Heart right ventricle (tissue), 16 donors: Measurements from ENCODE around the gene C1orf87. TPM values are rescaled to one million over a fixed set of nuclear protein-coding genes. Genes with fewer than 3 reads are reported as not detected.
A peak's percentile ranks its signal among the peaks of the same experiment; 100 is the strongest.

Source experiments
- ATAC-seq, 8 donors: fragments of 200-7000 bp; cut with Tn5 transposase; one replicate each; pipeline ENCODE4 v1.9.1; 2020; ENCODE audit warnings: mild to moderate bottlenecking in 8 of 8, moderate library complexity in 8 of 8, moderate number of reproducible peaks in 1 of 8
- DNase-seq, 2 donors: peaks; one replicate each; pipeline ENCODE4 v3.0.0-alpha.2; 2020
- H3K27ac ChIP-seq, 10 donors: fragments of 200-600 bp; sonication (generic) in 2 of 10; one replicate each; pipeline versions ENCODE4 v1.5.0 to v1.8.0; 2020 to 2022; ENCODE audit warnings: mild to moderate bottlenecking in 3 of 10
- H3K27me3 ChIP-seq, 7 donors: fragments of 200-600 bp; one replicate each; pipeline ENCODE4 v1.8.0; 2021 to 2022; ENCODE audit warnings: mild to moderate bottlenecking in 2 of 7
- H3K36me3 ChIP-seq, 9 donors: fragments of 200-600 bp; sonication (generic) in 1 of 9; one replicate each; pipeline versions ENCODE4 v1.5.0 to v1.8.0; 2020 to 2022; ENCODE audit warnings: mild to moderate bottlenecking in 2 of 9
- H3K4me1 ChIP-seq, 9 donors: fragments of 200-600 bp; sonication (generic) in 1 of 9; one replicate each; pipeline versions ENCODE4 v1.5.0 to v1.8.0; 2020 to 2022; ENCODE audit warnings: mild to moderate bottlenecking in 4 of 9
- H3K4me3 ChIP-seq, 10 donors: fragments of 200-600 bp; sonication (generic) in 2 of 10; one replicate each; pipeline versions ENCODE4 v1.5.0 to v1.8.0; 2020 to 2022; ENCODE audit warnings: mild to moderate bottlenecking in 7 of 10, moderate library complexity in 2 of 10
- H3K9me3 ChIP-seq, 11 donors: fragments of 200-600 bp in 10 of 11; sonication (generic) in 2 of 11; one replicate each; pipeline versions ENCODE4 v1.5.0 to v1.8.0; 2013 to 2022; ENCODE audit warnings: mild to moderate bottlenecking in 2 of 11, control low read depth in 1 of 11, moderate library complexity in 1 of 11
- WGBS, 2 donors: extraction: QIAGEN DNeasy Blood & Tissue Kit; methylation state at CpG; one replicate each; pipeline ENCODE4 v1.1.7; 2013; ENCODE audit warnings: inconsistent platforms in 1 of 2; 5-methylcytosine and 5-hydroxymethylcytosine counted together
- intact Hi-C, 10 donors: fragments of 100-400 bp; cut with DNase I; formaldehyde crosslinking; loops; one replicate each; pipeline versions ENCODE4 v1.11.1 to v1.14.2; 2022
- polyA plus RNA-seq, 2 donors: library from polyadenylated mRNA; stranded (reverse); fragments of 200-250 nt; gene quantifications; one replicate each; pipeline ENCODE4 v1.2.3, GENCODE V29; 2013
- total RNA-seq, 10 donors: library from RNA; stranded (reverse); fragmentation: NEBNext Ultra II Directional in 3 of 10; extraction: Animal tissue kit (Norgen Biotek cat#: 25700) in 3 of 10; gene quantifications; one replicate each; pipeline versions ENCODE4 v1.2.1 to v1.2.4, GENCODE V29; 2021 to 2023
- TF ChIP-seq, protein P1 (sequence below), 9 donors: fragments of 200-600 bp; sonication (generic) in 2 of 9; IDR thresholded peaks; one replicate each; pipeline versions ENCODE4 v1.5.0 to v1.8.0; 2021 to 2022; ENCODE audit warnings: antibody characterized with exemption in 9 of 9, mild to moderate bottlenecking in 5 of 9, moderate library complexity in 1 of 9
- donor health status: Arrhythmogenic right ventricular cardiomyopathy.
- donor health status: ischemic (EF 13 %, LVEDD 7.1; RV severe dilation, severe dysfunction).
- donor health status: healthy with polysubstance abuse.
- donor health status: DM: no; HTN: yes; CAD: no.
- donor health status: DM: no; HTN: no; CAD: no.
- donor health status: ischemic (EF 25% LVEDD 6.9; RV normal size, moderate dysfunction).
- donor health status: ischemic (EF 25% LVEDD 5.7; RV mildly dilated, moderate dysfunction).
- donor health status: healthy.
- donor health status: DM: yes; HTN: yes; CAD: no.
- donor health status: Ischemic cardiomyopathy.
- donor health status: ischemic (EF 35%, LVEDD 5.7; RV mildly dilated, moderate dysfunction).
- donor health status: nonischemic (EF 11% LVEDD 7.7; RV severe dilation, severe dysfunction).
- donor health status: DM: yes; HTN: yes; CAD: no.
- donor health status: PGD.
- donor health status: ischemic (EF 29% LVEDD 5.4; RV normal size, mild dysfunction).
- donor health status: nonischemic (EF 23%, LVEDD 6.1; RV moderate dilation, normal function).

C1orf87 gene
- total and polyA plus RNA-seq, 12 donors = not detected

GRCh38 chr1:60103186-60103585 is 29.6 kb upstream of the C1orf87 start:
- Histone ChIP-seq H3K4me3 (no peak overlapping the region), H3K4me1 (no peaks in the 10 kb centered on the region), H3K27me3 (peaks cover 0 to 8% (median 0%) of the 10 kb centered on the region in 7 donors), H3K9me3 (no peaks in the 10 kb centered on the region), H3K36me3 (no peaks in the 10 kb centered on the region), H3K27ac (no peak overlapping the region)
- DNase-seq (no peak), ATAC-seq (no peak)
- WGBS, 2 donors = 71 to 82% methylated on average over 2 of the region's 2 CpGs
- TF ChIP-seq, protein P1, sequence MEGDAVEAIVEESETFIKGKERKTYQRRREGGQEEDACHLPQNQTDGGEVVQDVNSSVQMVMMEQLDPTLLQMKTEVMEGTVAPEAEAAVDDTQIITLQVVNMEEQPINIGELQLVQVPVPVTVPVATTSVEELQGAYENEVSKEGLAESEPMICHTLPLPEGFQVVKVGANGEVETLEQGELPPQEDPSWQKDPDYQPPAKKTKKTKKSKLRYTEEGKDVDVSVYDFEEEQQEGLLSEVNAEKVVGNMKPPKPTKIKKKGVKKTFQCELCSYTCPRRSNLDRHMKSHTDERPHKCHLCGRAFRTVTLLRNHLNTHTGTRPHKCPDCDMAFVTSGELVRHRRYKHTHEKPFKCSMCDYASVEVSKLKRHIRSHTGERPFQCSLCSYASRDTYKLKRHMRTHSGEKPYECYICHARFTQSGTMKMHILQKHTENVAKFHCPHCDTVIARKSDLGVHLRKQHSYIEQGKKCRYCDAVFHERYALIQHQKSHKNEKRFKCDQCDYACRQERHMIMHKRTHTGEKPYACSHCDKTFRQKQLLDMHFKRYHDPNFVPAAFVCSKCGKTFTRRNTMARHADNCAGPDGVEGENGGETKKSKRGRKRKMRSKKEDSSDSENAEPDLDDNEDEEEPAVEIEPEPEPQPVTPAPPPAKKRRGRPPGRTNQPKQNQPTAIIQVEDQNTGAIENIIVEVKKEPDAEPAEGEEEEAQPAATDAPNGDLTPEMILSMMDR (IDR thresholded peaks at IDR 0.05) = no peak
- intact Hi-C loops = no loop called here

DNA sequence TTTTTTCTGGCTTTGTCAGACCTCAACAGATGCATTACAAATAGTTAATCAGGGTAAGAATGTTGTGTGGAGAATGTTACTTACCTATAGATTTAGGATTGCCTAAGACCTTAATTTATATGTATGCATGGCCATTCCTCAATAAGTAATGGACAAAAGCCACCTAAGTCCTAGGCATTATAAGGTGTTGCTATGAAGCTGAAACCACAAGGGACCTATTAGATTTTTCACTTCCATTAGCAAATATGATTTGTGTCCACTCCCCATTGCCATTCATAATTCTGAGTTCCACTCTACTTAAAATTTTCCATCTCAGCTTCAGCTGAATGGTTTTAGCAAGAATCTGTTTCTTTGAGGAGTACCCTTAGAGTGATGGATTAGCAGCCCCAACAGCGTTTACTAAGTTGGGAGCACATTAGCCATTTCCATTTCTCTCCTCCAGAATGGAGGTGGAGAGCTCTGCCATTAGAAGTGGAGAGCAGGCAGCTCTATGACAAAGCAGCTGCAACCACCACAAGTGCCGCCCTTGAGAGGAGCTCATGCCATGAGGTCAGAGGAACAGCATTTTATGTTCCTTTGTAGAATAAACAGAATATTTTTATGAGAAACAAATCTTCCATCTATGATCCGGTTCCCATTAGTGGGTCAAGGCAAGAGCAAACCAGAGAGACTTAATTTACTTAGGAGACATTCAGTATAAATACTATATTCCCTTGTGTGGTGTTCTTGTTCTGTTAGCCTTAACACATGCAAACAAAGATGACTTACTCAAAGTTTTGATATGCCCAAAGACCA is 28.9 kb upstream of the C1orf87 start:
- TF ChIP-seq, protein P1 (IDR thresholded peaks at IDR 0.05) = no peak
- 86 to 90% methylated on average over 3 of the region's 3 CpGs for WGBS, 2 donors
- Histone ChIP-seq H3K4me3 (no peak overlapping the region), H3K27me3 (peaks cover 0 to 8% (median 0%) of the 10 kb centered on the region in 7 donors), H3K4me1 (no peaks in the 10 kb centered on the region), H3K9me3 (no peaks in the 10 kb centered on the region), H3K27ac (no peak overlapping the region), H3K36me3 (no peaks in the 10 kb centered on the region)
- ATAC-seq = no peak
- intact Hi-C loops = no loop called here
- no peak for DNase-seq

- 70% methylated on average over 2 of the region's 2 CpGs for WGBS, 2 donors
- ATAC-seq = peak in 2 of 8 donors; percentile 33 to 38
- intact Hi-C loops = no loop called here
- TF ChIP-seq, protein P1 (IDR thresholded peaks at IDR 0.05) = no peak
- Histone ChIP-seq H3K9me3 (no peaks in the 10 kb centered on the region), H3K4me3 (no peak overlapping the region), H3K27me3 (peaks cover 0 to 8% (median 0%) of the 10 kb centered on the region in 7 donors), H3K27ac (no peak overlapping the region), H3K36me3 (no peaks in the 10 kb centered on the region), H3K4me1 (no peaks in the 10 kb centered on the region)
- no peak for DNase-seq
Observed at GRCh38 chr1:60101516-60101915, 27.9 kb upstream of the C1orf87 start.

DNA sequence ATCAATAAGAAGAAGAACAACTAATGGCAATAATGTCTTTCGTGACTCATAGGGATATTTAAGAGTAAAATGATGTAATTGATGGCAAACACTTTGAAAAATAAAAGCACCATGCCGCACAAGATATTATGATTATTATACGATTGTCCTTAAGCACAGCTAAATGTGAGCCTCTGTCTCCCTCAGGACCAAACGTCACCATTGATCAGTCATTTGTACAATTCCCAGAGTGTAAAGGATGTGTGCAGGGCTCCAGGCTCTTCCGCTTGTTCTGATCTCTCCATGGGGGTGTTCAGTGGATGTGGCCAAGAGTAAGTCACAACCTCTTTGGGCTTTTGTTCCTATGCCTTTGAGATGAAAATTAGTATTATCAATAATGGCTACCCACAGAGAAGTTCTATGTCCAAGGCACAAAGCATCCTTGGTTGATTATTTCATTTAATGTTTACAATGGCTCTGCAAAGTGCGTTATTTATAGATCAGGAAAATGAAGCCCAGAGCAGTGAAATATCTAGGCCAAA is 17.7 kb upstream of the C1orf87 start:
- no peaks in the 10 kb centered on the region for H3K27me3 ChIP-seq
- no peaks in the 10 kb centered on the region for H3K36me3 ChIP-seq
- intact Hi-C loops = no loop called here
- H3K4me1 ChIP-seq = no peaks in the 10 kb centered on the region
- TF ChIP-seq, protein P1 (IDR thresholded peaks at IDR 0.05) = no peak
- no peak overlapping the region for H3K4me3 ChIP-seq
- 88 to 94% methylated on average over 6 of the region's 6 CpGs for WGBS, 2 donors
- DNase-seq = no peak
- ATAC-seq = no peak
- peaks cover 0 to 9% (median 0%) of the 10 kb centered on the region in 11 donors for H3K9me3 ChIP-seq
- H3K27ac ChIP-seq = no peak overlapping the region
